HEK293T (cell line): Measurements from ENCODE around the gene CLCNKA.
"Not testable (repeated sequence)": the region's sequence is repeated elsewhere in the genome, so short reads cannot be mapped to it uniquely, and the experiment has no call there.

ENCODE experiments used
- CTCF ChIA-PET: fragments of 350-600 bp; formaldehyde crosslinking; extraction: SDS; loops from one replicate; lab custom pipeline; 2021; ENCODE audit warnings: antibody characterized with exemption, inconsistent platforms; lab: Yijun Ruan, JAX
- POLR2A ChIA-PET: fragments of 350-600 bp; formaldehyde crosslinking; extraction: SDS; loops from one replicate; lab custom pipeline; 2020; ENCODE audit warnings: antibody characterized with exemption, inconsistent platforms; lab: Yijun Ruan, JAX
- DNase-seq: peaks from one replicate; pipeline ENCODE4 v3.0.0; 2012; ENCODE audit warnings: mixed read lengths; ENCODE audit errors: extremely low spot score
- ARNT ChIP-seq: fragments of 450-650 bp; IDR thresholded peaks from 2 replicates; pipeline ENCODE4 v1.6.1; 2017; ENCODE audit warnings: mild to moderate bottlenecking
- BHLHE40 ChIP-seq: fragments of 450-650 bp; IDR thresholded peaks from 2 replicates; pipeline ENCODE4 v1.6.1; 2016; ENCODE audit warnings: mild to moderate bottlenecking, moderate library complexity, borderline replicate concordance
- CTBP1 ChIP-seq: fragments of 450-650 bp; IDR thresholded peaks from 2 replicates; pipeline ENCODE4 v1.6.1; 2016; ENCODE audit warnings: borderline replicate concordance
- ELF4 ChIP-seq: fragments of 450-650 bp; IDR thresholded peaks from 2 replicates; pipeline ENCODE4 v1.6.1; 2017; ENCODE audit warnings: antibody characterized with exemption
- FOXA1 ChIP-seq: fragments of 450-650 bp; IDR thresholded peaks from 2 replicates; pipeline ENCODE4 v1.6.1; 2016; ENCODE audit warnings: mild to moderate bottlenecking
- FOXK2 ChIP-seq: fragments of 450-650 bp; IDR thresholded peaks from 2 replicates; pipeline ENCODE4 v1.6.1; 2016; ENCODE audit warnings: mild to moderate bottlenecking
- FOXM1 ChIP-seq: fragments of 450-650 bp; IDR thresholded peaks from 2 replicates; pipeline ENCODE4 v1.6.1; 2017; ENCODE audit warnings: mild to moderate bottlenecking, borderline replicate concordance
- HDGF ChIP-seq: fragments of 450-650 bp; IDR thresholded peaks from 2 replicates; pipeline ENCODE4 v1.6.1; 2017; ENCODE audit warnings: antibody characterized with exemption, borderline replicate concordance
- L3MBTL2 ChIP-seq: fragments of 450-650 bp; conservative IDR thresholded peaks from 2 replicates; pipeline ENCODE4 v1.6.1; 2016; ENCODE audit warnings: mild to moderate bottlenecking
- LEF1 ChIP-seq: fragments of 450-650 bp; IDR thresholded peaks from 2 replicates; pipeline ENCODE4 v1.6.1; 2017; ENCODE audit warnings: mild to moderate bottlenecking, borderline replicate concordance
- NFRKB ChIP-seq: fragments of 450-650 bp; IDR thresholded peaks from 2 replicates; pipeline ENCODE4 v1.6.1; 2016; ENCODE audit warnings: mild to moderate bottlenecking, moderate library complexity
- SP1 ChIP-seq: fragments of 450-650 bp; IDR thresholded peaks from 2 replicates; pipeline ENCODE4 v1.6.1; 2017
- SUZ12 ChIP-seq: fragments of 450-650 bp; IDR thresholded peaks from 2 replicates; pipeline ENCODE4 v1.6.1; 2016; ENCODE audit warnings: mild to moderate bottlenecking
- TARDBP ChIP-seq: fragments of 450-650 bp; IDR thresholded peaks from 2 replicates; pipeline ENCODE4 v1.6.1; 2016
- ZNF384 ChIP-seq: fragments of 450-650 bp; IDR thresholded peaks from 2 replicates; pipeline ENCODE4 v1.6.1; 2016
- TF ChIP-seq, protein P1 (sequence below): fragments of 450-650 bp; IDR thresholded peaks from 2 replicates; pipeline ENCODE4 v1.6.1; 2016

Gene CLCNKA

DNA sequence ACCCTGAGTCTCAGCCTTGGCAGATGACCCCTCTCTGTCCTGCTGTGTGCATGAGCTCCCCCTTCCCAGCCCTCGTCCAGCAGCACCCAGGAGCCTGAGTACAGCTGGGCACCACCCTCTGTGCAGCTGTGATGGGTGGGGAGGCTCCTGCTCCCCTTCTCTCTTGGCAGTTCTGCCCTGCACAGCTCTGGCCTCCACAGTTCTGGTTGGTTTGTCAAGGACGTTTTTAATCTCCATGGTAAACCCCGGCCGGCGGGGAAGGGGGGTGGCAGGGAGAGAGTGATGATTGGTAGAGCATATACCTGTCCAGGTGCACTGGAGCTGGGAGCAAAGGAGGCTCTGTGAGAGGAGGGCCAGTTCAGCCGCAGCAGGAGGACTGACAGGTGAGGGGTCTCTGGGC lies at the start of gene CLCNKA:
Gene CLCNKA, plus strand, starts transcription at position 356 of the 400 bp plus-strand sequence. CDS start 584 bp downstream, outside the sequence.
- DNase-seq, result no peak
- ChIA-PET CTCF (no interaction called here), POLR2A (no interaction called here)
- TF ChIP-seq CTBP1 (no peak), ELF4 (no peak), FOXA1 (no peak), NFRKB (no peak), BHLHE40 (no peak), FOXK2 (no peak), L3MBTL2 (no peak)

DNA sequence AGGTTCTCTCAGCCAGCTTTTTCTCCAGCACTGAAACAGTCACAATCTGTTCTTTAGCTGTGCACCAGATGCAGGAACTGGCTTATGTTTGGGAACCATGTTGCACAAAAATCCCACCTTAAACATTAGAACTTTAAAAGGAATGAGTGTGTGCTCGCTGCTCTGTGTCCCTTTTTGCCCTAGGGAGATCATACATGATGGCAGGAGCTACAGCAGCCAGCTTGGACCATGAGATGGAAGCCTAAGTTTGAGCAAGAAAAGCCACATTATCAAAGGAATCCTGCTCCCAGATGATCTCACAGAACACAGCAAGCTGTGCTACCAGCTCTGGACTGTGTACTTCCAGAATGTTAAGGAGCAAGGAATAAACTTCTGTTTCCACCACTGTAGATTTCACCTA lies 49.4 kb upstream of the CLCNKA start:
- CTCF ChIA-PET, result interaction anchor here (1.3 kb wide), 1 partner anchor 169 kb away, joined by 4 read pairs; no protein-coding TSS in a partner anchor
- POLR2A ChIA-PET, result interaction anchor here (1.0 kb wide), 1 partner anchor 180 kb away, joined by 3 read pairs; no protein-coding TSS in a partner anchor
- DNase-seq, result no peak
- TF ChIP-seq ARNT (no peak), HDGF (no peak), TARDBP (no peak), FOXA1 (no peak), LEF1 (no peak), BHLHE40 (no peak), SP1 (no peak), CTBP1 (no peak), FOXK2 (no peak)
- TF ChIP-seq, protein P1, sequence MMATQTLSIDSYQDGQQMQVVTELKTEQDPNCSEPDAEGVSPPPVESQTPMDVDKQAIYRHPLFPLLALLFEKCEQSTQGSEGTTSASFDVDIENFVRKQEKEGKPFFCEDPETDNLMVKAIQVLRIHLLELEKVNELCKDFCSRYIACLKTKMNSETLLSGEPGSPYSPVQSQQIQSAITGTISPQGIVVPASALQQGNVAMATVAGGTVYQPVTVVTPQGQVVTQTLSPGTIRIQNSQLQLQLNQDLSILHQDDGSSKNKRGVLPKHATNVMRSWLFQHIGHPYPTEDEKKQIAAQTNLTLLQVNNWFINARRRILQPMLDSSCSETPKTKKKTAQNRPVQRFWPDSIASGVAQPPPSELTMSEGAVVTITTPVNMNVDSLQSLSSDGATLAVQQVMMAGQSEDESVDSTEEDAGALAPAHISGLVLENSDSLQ, result no peak

DNA sequence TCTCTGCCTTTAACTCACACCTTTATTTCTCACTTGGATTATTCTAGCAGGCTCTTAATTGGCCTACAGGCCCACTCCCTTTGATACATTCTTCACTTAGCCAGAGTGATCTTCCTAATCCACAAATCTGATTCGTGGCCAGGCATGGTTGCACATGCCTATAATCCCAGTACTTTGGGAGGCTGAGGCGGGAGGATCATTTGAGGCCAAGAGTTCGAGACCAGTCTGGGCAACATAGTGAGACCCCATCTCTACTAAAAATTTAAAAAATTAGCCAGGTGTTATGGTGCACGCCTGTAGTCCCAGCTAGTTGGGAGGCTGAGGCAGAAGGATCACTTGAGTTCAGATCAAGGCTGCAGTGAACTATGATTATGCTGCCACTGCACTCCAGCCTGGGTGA lies 48.1 kb upstream of the CLCNKA start:
- POLR2A ChIA-PET, result interaction anchor here (0.8 kb wide), 1 partner anchor 10 kb away, joined by 3 read pairs; no protein-coding TSS in a partner anchor
- DNase-seq, result no peak
- TF ChIP-seq TARDBP, result no peak
- TF ChIP-seq FOXK2, result no peak
- TF ChIP-seq FOXA1, result no peak
- no peak for TF ChIP-seq ARNT
- TF ChIP-seq SP1, result no peak
- no peak for TF ChIP-seq LEF1
- TF ChIP-seq CTBP1, result no peak
- no peak for TF ChIP-seq HDGF
- TF ChIP-seq SUZ12, result no peak
- CTCF ChIA-PET, result no interaction called here

DNA sequence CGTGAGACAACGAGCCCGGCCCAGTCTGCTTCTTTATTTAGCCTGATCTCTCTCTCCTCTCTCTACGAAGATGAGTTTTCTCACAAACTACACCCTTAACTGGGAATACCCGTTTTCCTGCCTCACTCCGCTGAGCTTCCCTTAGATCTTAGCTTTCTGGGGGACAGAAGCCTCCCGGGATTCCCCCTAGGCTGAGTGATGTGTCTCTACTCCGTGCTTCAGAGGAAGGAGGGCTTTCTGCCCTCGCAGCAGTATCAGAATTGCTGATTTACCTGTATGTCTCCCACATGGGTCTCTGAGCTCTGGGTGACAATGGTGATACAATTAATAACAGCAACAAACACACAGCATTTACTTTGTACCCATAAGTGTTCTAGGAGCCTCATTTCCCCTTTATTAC lies 47.0 kb upstream of the CLCNKA start:
- ChIA-PET POLR2A (interaction anchor here (0.7 to 2.7 kb wide), 8 partner anchors 10 to 141 kb away, joined by 3 to 13 read pairs (median 6); partner anchors contain the start of gene SPEN), CTCF (interaction anchor here (1.2 to 2.6 kb wide), 2 partner anchors 10 to 183 kb away, joined by 4 to 11 read pairs; no protein-coding TSS in a partner anchor)
- no peak for DNase-seq
- TF ChIP-seq FOXM1 (no peak), ELF4 (no peak), FOXK2 (no peak), L3MBTL2 (no peak), SP1 (no peak), FOXA1 (no peak), HDGF (no peak), LEF1 (no peak), ARNT (no peak), BHLHE40 (no peak), ZNF384 (no peak), SUZ12 (no peak), NFRKB (no peak), TARDBP (no peak), CTBP1 (no peak)
- TF ChIP-seq, protein P1, result no peak

DNA sequence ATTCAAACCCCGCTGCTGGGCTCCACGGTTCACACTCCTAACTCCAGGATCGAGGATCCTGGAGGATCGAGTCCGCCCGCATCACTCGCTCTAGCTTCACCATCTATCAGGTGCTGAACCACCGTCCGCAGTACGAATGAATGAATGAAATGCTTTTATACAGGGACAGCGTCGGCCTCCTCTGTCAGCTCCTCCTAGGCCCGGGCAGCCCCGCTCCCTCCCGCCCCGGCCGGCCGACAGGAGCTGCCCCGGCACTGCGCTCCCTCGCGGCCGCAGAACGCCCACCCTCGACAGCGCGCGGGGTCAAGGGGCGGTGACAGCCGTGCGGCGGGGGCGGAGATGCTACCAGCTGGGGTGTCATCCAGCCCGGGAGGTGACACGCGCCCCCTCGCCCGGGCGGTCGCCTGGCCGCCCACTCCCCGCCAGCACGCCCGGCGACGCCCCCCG lies 46.5 kb upstream of the CLCNKA start:
- ChIA-PET CTCF (interaction anchor here (1.2 to 2.6 kb wide), 2 partner anchors 11 to 184 kb away, joined by 4 to 11 read pairs; no protein-coding TSS in a partner anchor), POLR2A (interaction anchor here (0.6 to 2.7 kb wide), 16 partner anchors 9 to 192 kb away, joined by 3 to 13 read pairs (median 4); partner anchors contain the start of gene SPEN)
- DNase-seq, result peak; percentile 74
- TF ChIP-seq SUZ12 (no peak), CTBP1 (no peak), SP1 (no peak), FOXK2 (no peak), NFRKB (no peak), TARDBP (no peak), ELF4 (no peak), ARNT (no peak), FOXA1 (no peak)

DNA sequence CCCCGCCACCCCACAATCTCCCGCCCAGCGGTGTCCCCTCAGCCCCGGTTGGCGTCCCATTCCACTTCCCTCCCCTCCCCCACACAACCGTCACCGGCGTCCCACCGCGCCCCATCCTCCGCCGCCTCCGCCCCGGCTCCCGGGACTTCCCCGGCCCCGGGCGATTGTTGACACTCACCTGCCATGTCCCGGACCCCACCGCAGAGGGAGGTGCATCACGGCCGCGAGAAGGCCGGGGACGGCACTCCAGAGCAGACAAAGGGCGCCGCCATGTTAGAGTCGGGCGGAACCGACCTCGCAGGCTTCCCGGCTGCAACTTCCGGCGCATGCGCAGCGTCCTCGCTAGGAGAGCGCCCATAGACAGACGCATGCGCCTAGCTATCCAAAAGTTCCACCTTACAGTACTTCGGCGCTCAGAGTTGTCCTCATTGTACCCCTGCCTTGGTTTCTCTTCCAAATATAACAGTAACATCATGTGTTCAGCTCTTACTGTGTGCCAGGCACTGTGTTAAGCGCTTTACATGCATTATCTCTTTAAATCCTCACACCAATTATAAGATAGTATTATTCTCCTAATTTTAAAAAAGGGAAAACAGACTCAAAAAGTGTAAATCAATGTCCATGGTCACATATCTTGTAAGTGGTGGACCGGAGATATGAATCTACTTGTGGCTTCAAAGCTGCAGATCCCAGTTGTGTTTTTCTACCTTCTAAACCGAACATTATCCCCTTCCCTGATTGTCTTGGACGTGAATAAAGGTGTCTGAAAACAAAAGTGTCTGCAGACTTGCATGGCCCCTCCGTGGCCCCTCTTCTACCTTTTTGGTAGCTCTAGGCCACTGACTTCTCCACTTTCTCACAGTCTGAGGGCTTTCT lies 45.8 kb upstream of the CLCNKA start, which contains the start of gene ZBTB17:
Gene ZBTB17, minus strand, starts transcription at position 297 of the 876 bp plus-strand sequence. CDS start 27,606 bp downstream, outside the sequence.
- ChIA-PET CTCF (interaction anchor here (0.6 to 2.6 kb wide), 2 partner anchors 184 to 214 kb away, joined by 3 to 11 read pairs; no protein-coding TSS in a partner anchor), POLR2A (interaction anchor here (0.5 to 2.7 kb wide), 18 partner anchors 9 to 713 kb away, joined by 3 to 13 read pairs (median 4); partner anchors contain the start of gene SPEN)
- peak; percentile 97 for DNase-seq
- peak; percentile 88 for TF ChIP-seq ELF4
- no peak for TF ChIP-seq FOXM1

DNA sequence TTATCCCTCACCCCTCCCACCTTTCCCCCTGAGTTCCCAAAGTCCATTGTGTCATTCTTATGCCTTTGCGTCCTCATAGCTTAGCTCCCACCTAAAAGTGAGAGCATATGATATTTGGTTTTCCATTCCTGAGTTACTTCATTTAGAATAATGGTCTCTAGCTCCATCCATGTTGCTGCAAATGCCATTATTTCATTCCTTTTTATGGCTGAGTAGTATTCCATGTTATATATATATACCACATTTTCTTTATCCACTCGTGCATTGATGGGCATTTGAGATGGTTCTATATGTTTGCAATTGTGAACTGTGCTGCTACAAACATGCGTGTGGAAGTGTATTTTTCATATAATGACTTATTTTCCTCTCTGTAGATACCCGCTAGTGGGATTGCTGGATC lies 43.9 kb upstream of the CLCNKA start:
- DNase-seq, CTCF ChIA-PET, POLR2A ChIA-PET: not testable (repeated sequence)
